Measurements from ENCODE around the gene OR4D9.

Gene OR4D9

DNA sequence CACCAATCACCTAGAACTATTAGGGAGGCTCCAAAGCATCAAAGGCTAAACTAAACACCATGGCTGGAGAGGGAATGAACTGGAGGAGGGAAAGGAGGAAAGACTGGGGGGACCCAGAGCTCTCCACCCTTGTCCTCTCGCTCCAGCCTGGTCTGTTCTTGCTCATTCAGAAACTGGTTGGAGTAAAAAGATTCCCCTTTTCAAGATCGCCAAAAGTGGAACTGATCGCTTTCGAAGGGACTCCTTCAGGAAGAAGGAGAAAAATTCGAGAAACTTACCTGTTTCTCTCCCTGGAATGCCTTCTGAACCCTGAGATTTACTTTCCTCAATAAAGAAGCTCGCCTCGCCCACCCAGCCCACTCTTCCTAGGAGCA is 46.9 kb downstream of the OR4D9 start:
- no peak for DNase-seq
- Histone ChIP-seq H3K4me3 (ENCODE audit: insufficient read depth, low read depth, low read length, poor library complexity, severe bottlenecking) (no peak overlapping the region), H3K9me3 (ENCODE audit: control insufficient read depth, low read length) (no peaks in the 10 kb centered on the region), H3K27me3 (replicated peaks; ENCODE audit: control insufficient read depth, insufficient read depth, low read length, poor library complexity, severe bottlenecking) (no peaks in the 10 kb centered on the region), H3K4me1 (ENCODE audit: control insufficient read depth, insufficient read depth, low read length, poor library complexity, severe bottlenecking) (peaks cover 4% of the 10 kb centered on the region), H3K36me3 (ENCODE audit: control insufficient read depth, insufficient read depth, low read length) (no peaks in the 10 kb centered on the region), H3K27ac (ENCODE audit: insufficient read depth, low read length, poor library complexity, severe bottlenecking) (no peak overlapping the region)

DNA sequence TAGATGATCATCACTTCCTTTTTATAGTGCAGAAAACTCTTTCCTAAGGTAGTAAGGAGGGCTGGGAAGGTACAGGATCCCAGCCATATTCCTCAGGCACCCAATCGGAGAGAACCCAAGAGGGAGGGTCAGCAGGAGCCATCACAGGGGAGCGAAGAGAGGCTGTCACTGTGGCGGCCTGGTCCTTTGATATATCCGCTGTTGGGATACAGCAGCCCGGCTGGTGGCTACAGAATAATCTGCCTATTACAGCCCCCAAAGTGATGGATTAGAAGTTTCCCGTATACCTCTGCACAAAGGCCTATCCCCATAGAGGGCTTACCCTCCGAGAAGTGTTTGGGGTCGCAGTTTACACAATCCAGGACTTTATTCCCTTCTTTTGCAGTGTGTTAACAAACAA is 48.5 kb downstream of the OR4D9 start:
- H3K4me3 ChIP-seq (ENCODE audit: insufficient read depth, low read depth, low read length, poor library complexity, severe bottlenecking), result peak overlapping the region; percentile 89
- no peaks in the 10 kb centered on the region for H3K36me3 ChIP-seq (ENCODE audit: control insufficient read depth, insufficient read depth, low read length)
- peak overlapping the region; percentile 67 for H3K27ac ChIP-seq (ENCODE audit: insufficient read depth, low read length, poor library complexity, severe bottlenecking)
- H3K9me3 ChIP-seq (ENCODE audit: control insufficient read depth, low read length), result no peaks in the 10 kb centered on the region
- H3K4me1 ChIP-seq (ENCODE audit: control insufficient read depth, insufficient read depth, low read length, poor library complexity, severe bottlenecking), result peaks cover 4% of the 10 kb centered on the region
- H3K27me3 ChIP-seq (replicated peaks; ENCODE audit: control insufficient read depth, insufficient read depth, low read length, poor library complexity, severe bottlenecking), result no peaks in the 10 kb centered on the region
- no peak for DNase-seq

DNA sequence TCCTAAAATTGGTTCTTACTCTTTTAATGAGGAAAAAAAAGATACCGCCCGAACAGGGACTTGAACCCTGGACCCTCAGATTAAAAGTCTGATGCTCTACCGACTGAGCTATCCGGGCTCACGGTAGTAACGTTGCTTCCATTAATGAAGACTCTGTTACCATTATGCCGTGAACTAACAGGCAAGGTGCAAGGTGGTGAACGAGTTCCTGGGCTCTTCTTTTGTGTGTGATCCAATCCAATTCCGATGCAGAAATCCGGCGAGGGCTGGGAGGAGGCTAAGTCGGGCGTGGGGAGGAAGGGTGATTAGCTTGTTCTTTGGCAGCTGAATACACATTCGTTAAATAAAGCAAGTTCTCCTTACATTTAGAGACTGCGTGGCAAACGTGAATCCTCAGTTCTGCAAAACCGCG is 49.0 kb downstream of the OR4D9 start:
- Histone ChIP-seq H3K36me3 (ENCODE audit: control insufficient read depth, insufficient read depth, low read length) (no peaks in the 10 kb centered on the region), H3K9me3 (ENCODE audit: control insufficient read depth, low read length) (no peaks in the 10 kb centered on the region), H3K27ac (ENCODE audit: insufficient read depth, low read length, poor library complexity, severe bottlenecking) (peak overlapping the region; percentile 67), H3K27me3 (replicated peaks; ENCODE audit: control insufficient read depth, insufficient read depth, low read length, poor library complexity, severe bottlenecking) (no peaks in the 10 kb centered on the region), H3K4me1 (ENCODE audit: control insufficient read depth, insufficient read depth, low read length, poor library complexity, severe bottlenecking) (peaks cover 4% of the 10 kb centered on the region), H3K4me3 (ENCODE audit: insufficient read depth, low read depth, low read length, poor library complexity, severe bottlenecking) (peak overlapping the region; percentile 89)
- DNase-seq, result peak; percentile 58 to 68 (median 66)

DNA sequence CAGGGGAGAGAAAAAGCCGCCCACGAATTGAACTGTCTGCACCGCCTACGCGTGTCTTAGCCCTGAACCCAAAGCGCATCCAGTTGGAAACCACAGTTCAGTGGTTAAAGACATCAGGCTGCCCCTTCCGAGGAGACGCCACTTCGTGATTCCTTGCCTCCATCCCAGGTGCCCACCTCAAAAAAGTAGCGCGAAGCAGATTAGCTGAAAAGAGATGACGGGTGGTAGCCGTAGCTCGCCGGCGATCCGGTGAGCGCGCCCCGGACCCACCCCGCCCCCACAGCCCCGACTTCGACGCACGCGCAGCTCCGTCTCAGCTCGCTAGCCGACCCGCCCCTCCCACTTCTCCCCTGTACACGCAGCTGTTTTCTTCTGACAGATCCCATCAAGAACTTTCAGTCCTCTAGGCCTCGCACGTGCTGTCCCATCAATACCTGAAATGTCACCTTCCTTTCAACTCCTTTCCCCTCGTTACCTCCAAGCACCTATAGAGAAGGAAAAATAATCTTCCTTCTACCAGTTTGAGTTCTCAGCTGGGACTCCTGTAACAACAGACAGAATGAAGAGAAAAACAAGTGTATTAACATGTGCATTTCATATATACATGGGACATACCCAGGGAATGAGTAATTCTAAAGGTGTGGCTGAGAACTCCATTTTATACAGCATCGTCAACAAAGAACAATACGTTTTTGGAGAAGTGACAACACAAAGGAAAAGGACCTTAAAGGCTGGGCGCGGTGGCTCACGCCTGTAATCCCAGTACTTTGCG is 49.5 kb downstream of the OR4D9 start:
- Histone ChIP-seq H3K9me3 (ENCODE audit: control insufficient read depth, low read length) (no peaks in the 10 kb centered on the region), H3K4me3 (ENCODE audit: insufficient read depth, low read depth, low read length, poor library complexity, severe bottlenecking) (peak overlapping the region; percentile 89), H3K36me3 (ENCODE audit: control insufficient read depth, insufficient read depth, low read length) (no peaks in the 10 kb centered on the region), H3K4me1 (ENCODE audit: control insufficient read depth, insufficient read depth, low read length, poor library complexity, severe bottlenecking) (peaks cover 6% of the 10 kb centered on the region), H3K27ac (ENCODE audit: insufficient read depth, low read length, poor library complexity, severe bottlenecking) (peak overlapping the region; percentile 67), H3K27me3 (replicated peaks; ENCODE audit: control insufficient read depth, insufficient read depth, low read length, poor library complexity, severe bottlenecking) (no peaks in the 10 kb centered on the region)
- DNase-seq, result peak; percentile 59 to 73 (median 60)

DNA sequence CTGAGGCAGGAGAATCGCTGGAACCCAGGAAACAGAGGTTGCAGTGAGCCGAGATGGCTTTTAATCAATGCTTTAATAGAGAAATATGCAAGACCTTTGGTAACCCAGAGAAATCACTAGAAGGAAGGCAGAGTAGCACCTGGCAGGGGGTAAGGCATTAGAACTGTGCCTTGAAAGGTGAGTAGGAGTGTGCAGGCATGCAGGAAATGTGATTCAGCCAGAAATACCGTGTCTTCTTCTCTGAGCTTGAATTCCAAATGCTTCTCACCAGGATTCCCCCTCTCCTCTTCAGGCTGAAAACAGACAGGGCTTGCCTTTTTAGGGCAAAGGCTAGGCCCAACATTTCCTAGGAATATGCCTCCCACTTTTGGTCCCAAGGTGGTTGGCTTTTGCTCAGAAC is 51.0 kb downstream of the OR4D9 start:
- peaks cover 7% of the 10 kb centered on the region for H3K4me1 ChIP-seq (ENCODE audit: control insufficient read depth, insufficient read depth, low read length, poor library complexity, severe bottlenecking)
- H3K27me3 ChIP-seq (replicated peaks; ENCODE audit: control insufficient read depth, insufficient read depth, low read length, poor library complexity, severe bottlenecking), result no peaks in the 10 kb centered on the region
- H3K27ac ChIP-seq (ENCODE audit: insufficient read depth, low read length, poor library complexity, severe bottlenecking), result no peak overlapping the region
- no peaks in the 10 kb centered on the region for H3K36me3 ChIP-seq (ENCODE audit: control insufficient read depth, insufficient read depth, low read length)
- no peak for DNase-seq
- H3K9me3 ChIP-seq (ENCODE audit: control insufficient read depth, low read length), result no peaks in the 10 kb centered on the region
- H3K4me3 ChIP-seq (ENCODE audit: insufficient read depth, low read depth, low read length, poor library complexity, severe bottlenecking), result no peak overlapping the region
